CD4-positive, alpha-beta memory T cell (primary cell): Measurements from ENCODE around the gene POU2AF1. TPM values are rescaled to one million over a fixed set of nuclear protein-coding genes. Genes with fewer than 3 reads are reported as not detected.

ENCODE experiments used
- CTCF ChIA-PET: fragments of 350-600 bp; sonication (Branson Sonifier 250); formaldehyde crosslinking; loops from one replicate; lab custom pipeline; 2021; ENCODE audit warnings: inconsistent platforms; ENCODE audit not compliant: partially characterized antibody; lab: Charles Lee
- POLR2A ChIA-PET: fragments of 350-600 bp; sonication (Branson Sonifier 250); formaldehyde crosslinking; loops from one replicate; lab custom pipeline; 2021; ENCODE audit not compliant: partially characterized antibody; lab: Charles Lee
- DNase-seq, 5 donors: peaks; one replicate each; pipeline versions ENCODE4 v3.0.0 to v3.0.0-alpha.2; 2020 to 2022; ENCODE audit warnings: mixed read lengths in 1 of 5
- H3K27ac ChIP-seq: one replicate; pipeline ENCODE4 v1.7.0; 2013; ENCODE audit warnings: low read depth, low read length
- H3K27me3 ChIP-seq: 2 replicates; pipeline ENCODE4 v1.7.0; 2013; ENCODE audit warnings: mild to moderate bottlenecking, low read length, moderate library complexity; ENCODE audit not compliant: insufficient read depth
- H3K36me3 ChIP-seq: 2 replicates; pipeline ENCODE4 v1.7.0; 2013; ENCODE audit warnings: mild to moderate bottlenecking, low read length, moderate library complexity; ENCODE audit not compliant: insufficient read depth
- H3K4me1 ChIP-seq: 2 replicates; pipeline ENCODE4 v1.7.0; 2013; ENCODE audit warnings: mild to moderate bottlenecking, low read length, moderate library complexity; ENCODE audit not compliant: insufficient read depth
- H3K4me3 ChIP-seq, 2 donors: one replicate each; pipeline ENCODE4 v1.7.0; 2013; ENCODE audit warnings: low read length in 2 of 2, mild to moderate bottlenecking in 1 of 2
- H3K9me3 ChIP-seq, 2 donors: one replicate each; pipeline ENCODE4 v1.7.0; 2013; ENCODE audit warnings: low read length in 2 of 2, control low read depth in 1 of 2; ENCODE audit not compliant: control insufficient read depth in 1 of 2
- H3K27ac Mint-ChIP-seq, 7 donors: one replicate each; pipeline ENCODE4 v1.8.0; 2020 to 2021; ENCODE audit warnings: mixed read lengths in 7 of 7, mild to moderate bottlenecking in 6 of 7, inconsistent platforms in 3 of 7, moderate library complexity in 3 of 7
- H3K27me3 Mint-ChIP-seq, 2 donors: one replicate each; pipeline ENCODE4 v1.8.0; 2020 to 2021; ENCODE audit warnings: mixed read lengths in 2 of 2
- H3K36me3 Mint-ChIP-seq, 2 donors: one replicate each; pipeline ENCODE4 v1.8.0; 2020 to 2021; ENCODE audit warnings: mixed read lengths in 2 of 2, inconsistent platforms in 1 of 2, mild to moderate bottlenecking in 1 of 2
- H3K4me1 Mint-ChIP-seq, 4 donors: one replicate each; pipeline ENCODE4 v1.8.0; 2020 to 2021; ENCODE audit warnings: mixed read lengths in 4 of 4, mild to moderate bottlenecking in 1 of 4
- H3K4me3 Mint-ChIP-seq, 8 donors: one replicate each; pipeline ENCODE4 v1.8.0; 2020 to 2021; ENCODE audit warnings: mixed read lengths in 8 of 8, mild to moderate bottlenecking in 7 of 8, moderate library complexity in 6 of 8, inconsistent platforms in 3 of 8
- H3K9me3 Mint-ChIP-seq, 8 donors: one replicate each; pipeline ENCODE4 v1.8.0; 2020 to 2021; ENCODE audit warnings: mixed read lengths in 8 of 8, mild to moderate bottlenecking in 5 of 8, inconsistent platforms in 3 of 8, moderate library complexity in 1 of 8
- intact Hi-C: fragments of 100-400 bp; cut with micrococcal nuclease; formaldehyde crosslinking; loops from one replicate; pipeline ENCODE4 v1.15.1; 2023
- polyA plus RNA-seq, 2 donors: library from polyadenylated mRNA; unstranded; fragments of 300-500 nt; fragmentation: Illumina TruSeq; gene quantifications; one replicate each; pipeline ENCODE4 v1.2.3, GENCODE V29; 2021
- total RNA-seq, 2 experiments: library from RNA; stranded (reverse); gene quantifications; one replicate each; pipeline ENCODE4 v1.2.3, GENCODE V29; 2021

The POU2AF1 gene
- total and polyA plus RNA-seq, 4 experiments from 2014 or later, result 0.37 to 2.0 (median 0.56) TPM

DNA sequence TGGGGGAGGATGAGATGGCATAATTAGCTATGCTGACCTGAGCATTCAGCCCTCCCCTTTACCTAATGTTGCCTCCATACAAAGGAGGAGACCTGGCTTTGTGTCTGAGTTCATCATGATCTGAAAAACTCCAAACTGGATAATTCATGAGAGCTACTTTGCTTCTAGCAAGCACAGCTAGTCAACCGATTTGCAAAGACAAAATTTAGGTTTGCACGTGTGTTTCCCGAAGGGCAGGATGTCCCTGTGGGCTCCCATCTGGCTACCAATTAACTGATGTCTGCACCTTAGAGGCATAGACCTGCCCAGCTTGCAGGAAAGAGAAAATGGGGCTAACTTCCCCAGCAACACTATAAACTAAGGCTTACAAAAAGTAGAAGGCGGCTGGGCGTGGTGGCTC lies 42.2 kb upstream of the POU2AF1 start:
- peaks cover 15% of the 10 kb centered on the region for H3K4me1 ChIP-seq
- CTCF ChIA-PET, result interaction anchor here (1.2 to 14.6 kb wide), 3 partner anchors 8 to 139 kb away, joined by 3 to 233 read pairs (median 56); no protein-coding TSS in a partner anchor
- no peak overlapping the region for H3K4me3 ChIP-seq
- H3K27me3 Mint-ChIP-seq, result peaks cover 0 to 4% of the 10 kb centered on the region in 2 donors
- no peak for DNase-seq
- no peaks in the 10 kb centered on the region for H3K9me3 Mint-ChIP-seq
- POLR2A ChIA-PET, result no interaction called here
- no peaks in the 10 kb centered on the region for H3K36me3 Mint-ChIP-seq
- H3K36me3 ChIP-seq, result no peaks in the 10 kb centered on the region
- no peaks in the 10 kb centered on the region for H3K27me3 ChIP-seq
- intact Hi-C loops, result no loop called here
- H3K4me3 Mint-ChIP-seq, result no peak overlapping the region
- H3K9me3 ChIP-seq, result no peaks in the 10 kb centered on the region
- no peak overlapping the region for H3K27ac Mint-ChIP-seq
- H3K27ac ChIP-seq, result no peak overlapping the region
- peaks cover 7 to 16% (median 14%) of the 10 kb centered on the region in 4 donors for H3K4me1 Mint-ChIP-seq

DNA sequence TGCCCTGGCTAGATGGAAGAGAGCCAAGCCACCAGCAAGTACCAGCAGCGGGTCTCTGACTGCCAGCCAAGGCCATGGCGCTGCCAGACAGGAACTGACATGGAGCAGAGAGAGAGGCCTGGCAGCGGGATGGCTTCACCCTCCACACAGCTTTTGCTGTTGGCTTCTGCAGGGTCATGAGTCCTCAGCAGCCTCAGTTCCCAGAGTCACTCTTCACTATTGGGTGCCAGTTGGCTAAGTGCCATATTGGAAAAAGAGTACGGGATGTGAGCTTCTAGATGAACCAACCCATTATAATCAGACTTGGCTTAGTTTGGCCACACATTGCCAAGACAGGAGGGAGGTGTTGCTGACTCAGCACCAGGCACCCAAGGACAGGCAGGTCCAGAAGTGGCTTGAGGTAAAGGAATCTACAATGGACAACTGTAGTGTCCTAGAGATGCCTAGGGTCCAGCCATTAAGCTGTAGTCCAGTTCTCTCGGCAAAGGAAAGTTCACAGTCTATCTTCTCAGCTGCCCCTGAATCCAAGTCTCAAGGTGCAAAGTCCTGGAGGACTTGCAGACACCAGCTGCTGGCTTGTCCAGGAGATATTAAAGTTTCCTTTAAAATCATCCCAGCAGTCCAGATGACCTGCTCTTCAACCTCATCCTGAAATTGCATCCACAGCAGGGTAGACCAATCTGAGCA lies 40.7 kb upstream of the POU2AF1 start:
- H3K4me1 ChIP-seq, result peaks cover 18% of the 10 kb centered on the region
- Mint-ChIP-seq H3K9me3 (no peaks in the 10 kb centered on the region), H3K36me3 (no peaks in the 10 kb centered on the region), H3K4me1 (peaks cover 8 to 20% (median 16%) of the 10 kb centered on the region in 4 donors), H3K27ac (no peak overlapping the region), H3K27me3 (peaks cover 0 to 2% of the 10 kb centered on the region in 2 donors), H3K4me3 (no peak overlapping the region)
- intact Hi-C loops, result no loop called here
- POLR2A ChIA-PET, result no interaction called here
- H3K9me3 ChIP-seq, result no peaks in the 10 kb centered on the region
- DNase-seq, result no peak
- H3K36me3 ChIP-seq, result no peaks in the 10 kb centered on the region
- H3K4me3 ChIP-seq, result no peak overlapping the region
- H3K27me3 ChIP-seq, result no peaks in the 10 kb centered on the region
- CTCF ChIA-PET, result interaction anchor here (7.0 to 14.6 kb wide), 2 partner anchors 9 to 137 kb away, joined by 56 to 233 read pairs; no protein-coding TSS in a partner anchor
- H3K27ac ChIP-seq, result no peak overlapping the region

DNA sequence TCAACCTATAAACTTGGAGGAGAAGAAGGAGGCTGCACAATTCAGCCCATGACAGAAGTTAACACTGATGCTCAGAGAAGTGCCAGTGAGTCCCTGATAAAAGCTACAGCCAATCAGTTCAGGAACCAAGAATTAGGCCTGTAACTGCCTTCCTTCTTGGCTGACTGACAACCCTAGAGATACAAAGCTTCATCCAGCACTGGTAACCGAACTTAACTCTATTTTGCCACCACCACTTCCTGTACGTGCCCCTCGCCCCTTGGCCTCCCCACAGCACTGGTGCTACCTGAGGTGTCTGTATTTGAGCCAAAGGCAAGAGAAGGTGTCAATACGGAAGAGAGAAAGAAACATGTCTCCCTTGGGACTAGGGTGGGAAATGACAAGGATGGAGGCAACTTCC lies 40.1 kb upstream of the POU2AF1 start:
- H3K4me3 Mint-ChIP-seq, result no peak overlapping the region
- Histone ChIP-seq H3K9me3 (no peaks in the 10 kb centered on the region), H3K36me3 (no peaks in the 10 kb centered on the region), H3K27ac (no peak overlapping the region), H3K4me3 (no peak overlapping the region), H3K27me3 (no peaks in the 10 kb centered on the region), H3K4me1 (peaks cover 24% of the 10 kb centered on the region)
- intact Hi-C loops, result no loop called here
- peaks cover 14 to 26% (median 22%) of the 10 kb centered on the region in 4 donors for H3K4me1 Mint-ChIP-seq
- no peaks in the 10 kb centered on the region for H3K36me3 Mint-ChIP-seq
- no peak overlapping the region for H3K27ac Mint-ChIP-seq
- H3K9me3 Mint-ChIP-seq, result no peaks in the 10 kb centered on the region
- peaks cover 0 to 2% of the 10 kb centered on the region in 2 donors for H3K27me3 Mint-ChIP-seq
- POLR2A ChIA-PET, result no interaction called here
- DNase-seq, result no peak
- CTCF ChIA-PET, result interaction anchor here (7.0 to 14.6 kb wide), 2 partner anchors 10 to 137 kb away, joined by 56 to 233 read pairs; no protein-coding TSS in a partner anchor

DNA sequence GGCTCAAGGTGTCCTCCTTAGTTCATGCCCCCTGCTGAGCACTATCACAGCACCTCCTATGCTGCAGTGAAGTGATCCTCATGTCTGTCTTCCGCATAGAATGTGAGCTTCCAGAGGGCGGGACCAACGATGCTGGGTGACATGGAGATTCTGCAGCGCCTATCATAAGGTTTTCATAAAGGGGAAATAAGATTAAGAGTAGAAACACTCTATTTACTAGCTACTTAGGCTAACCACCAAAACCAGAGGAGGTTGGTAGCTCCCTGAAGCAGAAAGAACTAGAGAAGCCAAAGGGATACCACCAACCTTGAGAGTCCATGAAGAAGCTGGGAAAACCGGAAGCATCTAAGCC lies 39.3 kb upstream of the POU2AF1 start:
- ChIA-PET CTCF (interaction anchor here (7.0 to 14.6 kb wide), 2 partner anchors 11 to 136 kb away, joined by 56 to 233 read pairs; no protein-coding TSS in a partner anchor), POLR2A (no interaction called here)
- Histone ChIP-seq H3K4me1 (peaks cover 27% of the 10 kb centered on the region), H3K36me3 (no peaks in the 10 kb centered on the region), H3K27me3 (no peaks in the 10 kb centered on the region), H3K27ac (no peak overlapping the region), H3K9me3 (no peaks in the 10 kb centered on the region), H3K4me3 (no peak overlapping the region)
- Mint-ChIP-seq H3K4me3 (no peak overlapping the region), H3K4me1 (peaks cover 14 to 29% (median 23%) of the 10 kb centered on the region in 4 donors), H3K9me3 (no peaks in the 10 kb centered on the region), H3K36me3 (no peaks in the 10 kb centered on the region), H3K27ac (no peak overlapping the region), H3K27me3 (peaks cover 0 to 2% of the 10 kb centered on the region in 2 donors)
- intact Hi-C loops, result no loop called here
- no peak for DNase-seq

DNA sequence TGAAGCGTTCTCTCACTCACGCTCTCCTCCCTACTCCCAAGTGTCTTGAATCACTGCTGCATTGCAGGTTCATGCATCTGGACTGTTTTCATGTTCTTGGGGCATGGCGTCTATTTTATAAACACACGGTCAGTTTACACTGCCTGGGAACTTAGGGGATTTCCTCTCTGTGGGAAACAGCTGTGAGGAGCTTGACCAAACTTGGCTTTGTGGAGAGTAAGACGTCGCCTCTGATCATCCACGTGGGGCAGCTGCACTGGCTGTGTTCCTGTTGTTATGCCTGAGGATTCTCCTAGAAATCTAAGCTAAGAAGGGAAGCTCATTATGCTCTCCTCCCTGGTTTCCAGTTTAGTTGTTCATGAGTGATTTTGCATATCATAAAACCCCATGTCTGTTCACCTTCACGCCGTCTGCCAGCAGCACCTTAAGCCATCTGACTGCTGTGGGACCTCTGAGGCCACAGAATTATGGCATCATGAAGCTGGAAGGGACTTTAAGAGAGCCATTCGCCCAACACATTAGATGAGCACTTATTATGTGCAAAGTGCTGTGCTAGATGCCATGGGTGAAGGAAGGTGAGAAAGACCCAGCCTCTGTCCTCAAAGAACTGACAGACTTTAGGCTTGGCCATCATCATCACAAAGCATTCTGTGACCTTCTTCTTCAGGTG lies 38.8 kb upstream of the POU2AF1 start:
- H3K27me3 Mint-ChIP-seq, result no peaks in the 10 kb centered on the region
- H3K4me1 Mint-ChIP-seq, result peaks cover 14 to 29% (median 23%) of the 10 kb centered on the region in 4 donors
- Histone ChIP-seq H3K36me3 (no peaks in the 10 kb centered on the region), H3K9me3 (no peaks in the 10 kb centered on the region), H3K27ac (no peak overlapping the region), H3K4me1 (peaks cover 27% of the 10 kb centered on the region), H3K4me3 (no peak overlapping the region), H3K27me3 (no peaks in the 10 kb centered on the region)
- peak overlapping the region in 3 of 7 donors; percentile 10 to 37 (median 10) for H3K27ac Mint-ChIP-seq
- ChIA-PET CTCF (interaction anchor here (1.0 to 14.6 kb wide), 6 partner anchors 11 to 136 kb away, joined by 3 to 233 read pairs (median 4); no protein-coding TSS in a partner anchor), POLR2A (no interaction called here)
- H3K4me3 Mint-ChIP-seq, result peak overlapping the region in 4 of 8 donors; percentile 9 to 43 (median 18)
- peaks cover 0 to under 1% (median 0%) of the 10 kb centered on the region in 8 donors for H3K9me3 Mint-ChIP-seq
- intact Hi-C loops, result no loop called here
- H3K36me3 Mint-ChIP-seq, result no peaks in the 10 kb centered on the region
- no peak for DNase-seq

DNA sequence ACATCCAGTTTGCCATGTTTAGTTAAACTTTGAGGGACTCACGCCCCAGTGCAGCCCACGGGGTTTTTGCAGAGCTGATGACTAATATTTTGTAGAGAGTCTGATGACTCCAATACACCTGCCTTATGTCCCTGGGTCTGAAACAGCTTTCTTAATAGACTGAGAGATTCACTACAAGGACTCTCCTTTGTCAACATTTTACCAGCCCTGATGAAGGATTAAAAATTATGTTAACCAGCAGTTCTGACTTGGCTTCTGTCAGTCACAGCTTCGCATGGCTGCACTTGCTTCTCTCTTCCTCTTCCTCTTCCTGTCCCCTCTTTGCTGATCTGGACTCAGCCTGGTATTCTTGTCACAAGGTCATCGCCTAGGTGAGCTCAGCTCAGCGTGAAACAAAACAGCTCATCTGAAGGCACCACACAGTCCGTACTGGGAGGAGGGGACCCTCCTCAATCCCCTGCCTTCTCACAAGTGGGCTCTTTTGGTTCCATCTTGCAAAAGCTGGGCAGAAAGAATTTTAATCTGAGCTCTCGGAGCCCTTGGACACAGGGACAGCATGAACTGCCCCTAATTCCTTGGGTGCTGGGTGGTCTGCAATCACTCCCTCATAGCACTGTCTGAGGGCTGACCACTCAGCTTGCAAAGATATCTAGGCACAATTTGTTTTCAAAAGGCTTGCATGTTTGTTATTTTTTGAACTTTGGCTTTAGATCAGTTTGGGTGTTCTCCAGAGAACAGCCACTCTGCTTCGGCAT lies 38.1 kb upstream of the POU2AF1 start:
- CTCF ChIA-PET, result interaction anchor here (1.0 to 14.6 kb wide), 6 partner anchors 12 to 135 kb away, joined by 3 to 233 read pairs (median 4); no protein-coding TSS in a partner anchor
- POLR2A ChIA-PET, result no interaction called here
- peak overlapping the region in 6 of 7 donors; percentile 9 to 71 (median 62) for H3K27ac Mint-ChIP-seq
- DNase-seq, result no peak
- H3K27me3 ChIP-seq, result no peaks in the 10 kb centered on the region
- H3K4me1 Mint-ChIP-seq, result peaks cover 14 to 31% (median 28%) of the 10 kb centered on the region in 4 donors
- no peaks in the 10 kb centered on the region for H3K27me3 Mint-ChIP-seq
- no peak overlapping the region for H3K4me3 ChIP-seq
- no peak overlapping the region for H3K27ac ChIP-seq
- peaks cover 27% of the 10 kb centered on the region for H3K4me1 ChIP-seq
- H3K9me3 ChIP-seq, result no peaks in the 10 kb centered on the region
- H3K4me3 Mint-ChIP-seq, result peak overlapping the region in 4 of 8 donors; percentile 19 to 68 (median 42)
- intact Hi-C loops, result no loop called here
- H3K36me3 Mint-ChIP-seq, result no peaks in the 10 kb centered on the region
- no peaks in the 10 kb centered on the region for H3K36me3 ChIP-seq
- H3K9me3 Mint-ChIP-seq, result peaks cover 0 to 1% (median 0%) of the 10 kb centered on the region in 8 donors
